Cerebellar nuclear complex (tissue), 1 donor: Measurements from ENCODE around the gene CSNK1D.
"Not testable (repeated sequence)": the region's sequence is repeated elsewhere in the genome, so short reads cannot be mapped to it uniquely, and the experiment has no call there.

Source experiments
- DNase-seq, 2 experiments: peaks; one replicate each; lab custom pipeline; 2025; lab: John Stamatoyannopoulos, UW

Gene CSNK1D

DNA sequence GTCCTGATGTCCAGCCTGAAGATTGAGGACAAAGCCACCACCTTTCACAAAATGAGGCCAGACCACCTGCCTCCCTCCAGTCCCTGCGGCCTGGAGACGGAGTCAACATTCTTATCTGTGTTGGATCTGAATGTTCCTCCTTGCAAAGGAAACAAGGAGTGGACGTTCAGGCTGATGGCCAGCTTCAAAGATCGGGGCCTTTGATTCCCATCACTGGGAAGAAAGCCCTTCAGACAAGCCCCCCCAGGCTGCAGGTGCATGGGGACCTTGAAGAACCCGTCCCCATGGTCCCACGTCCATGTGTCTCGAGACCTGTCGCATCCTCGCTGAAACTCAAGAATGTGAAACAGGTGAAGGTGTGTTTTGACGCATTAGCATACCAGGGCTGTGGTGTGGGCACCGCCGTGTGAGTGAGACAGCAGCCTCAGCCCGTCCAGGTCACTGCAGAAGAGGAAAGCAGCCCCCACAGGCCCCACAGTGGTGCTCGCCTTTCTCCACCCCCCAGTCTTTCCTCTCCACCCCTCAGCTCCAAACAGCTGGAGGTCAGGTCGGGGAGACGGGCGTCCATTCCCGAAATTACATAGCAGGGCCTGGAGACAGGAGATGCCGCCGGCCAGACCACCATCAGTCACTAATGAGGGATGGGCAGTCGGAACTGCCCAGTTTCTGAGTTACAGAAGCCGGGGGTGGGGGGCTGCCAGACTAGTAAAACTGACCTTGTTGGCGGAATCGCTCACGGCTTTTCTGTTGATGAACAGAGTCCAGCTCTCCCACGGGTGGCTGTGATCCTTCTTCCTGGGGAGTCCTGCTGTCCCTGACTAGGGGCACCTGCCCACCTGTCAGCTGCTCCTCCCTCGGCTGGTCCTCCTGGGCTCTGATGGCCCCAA, 877 bp upstream of the CSNK1D start:
- DNase-seq: no peak

GRCh38 chr17:82272495-82273326, 789 bp downstream of the CSNK1D start:
- no peak for DNase-seq

DNA sequence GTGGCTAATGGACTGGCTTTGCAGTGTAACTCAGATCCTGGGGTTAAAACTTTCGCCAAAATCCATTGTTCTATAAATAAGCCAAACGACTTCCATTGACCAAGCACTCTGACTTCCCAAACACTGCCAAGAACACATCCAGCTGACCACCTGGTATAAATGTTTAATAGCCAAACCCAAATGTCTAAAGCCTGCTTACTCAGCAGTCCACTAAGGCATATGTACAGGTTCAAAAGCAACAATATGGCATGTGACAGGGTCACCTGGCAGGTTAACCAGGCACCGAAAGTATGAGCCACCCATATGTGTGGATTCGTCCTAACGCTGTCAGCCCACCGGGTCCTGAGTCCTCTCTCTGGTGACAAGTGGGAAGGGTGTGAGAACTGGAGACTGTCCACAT, 2.1 kb downstream of the CSNK1D start:
- no peak for DNase-seq

DNA sequence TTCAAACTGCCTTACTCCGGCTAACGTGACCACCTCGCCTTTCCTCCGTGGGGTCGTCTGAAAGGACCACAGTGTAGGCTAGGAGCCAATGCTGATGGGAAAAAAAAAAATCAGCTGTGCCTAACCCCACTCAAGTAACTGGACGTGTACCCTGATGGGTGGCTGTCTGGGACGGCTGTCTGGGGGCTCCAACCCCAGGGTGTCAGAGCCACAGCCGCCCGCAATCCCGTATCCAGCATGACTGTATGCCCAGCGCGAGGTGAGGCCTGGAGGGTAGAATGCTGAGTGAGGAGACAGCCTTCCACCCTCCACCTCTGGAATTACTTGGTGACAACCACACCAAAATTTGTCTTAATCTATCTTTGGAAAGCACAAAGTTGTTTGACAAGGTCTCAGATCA, 2.8 kb downstream of the CSNK1D start:
- DNase-seq: no peak

DNA sequence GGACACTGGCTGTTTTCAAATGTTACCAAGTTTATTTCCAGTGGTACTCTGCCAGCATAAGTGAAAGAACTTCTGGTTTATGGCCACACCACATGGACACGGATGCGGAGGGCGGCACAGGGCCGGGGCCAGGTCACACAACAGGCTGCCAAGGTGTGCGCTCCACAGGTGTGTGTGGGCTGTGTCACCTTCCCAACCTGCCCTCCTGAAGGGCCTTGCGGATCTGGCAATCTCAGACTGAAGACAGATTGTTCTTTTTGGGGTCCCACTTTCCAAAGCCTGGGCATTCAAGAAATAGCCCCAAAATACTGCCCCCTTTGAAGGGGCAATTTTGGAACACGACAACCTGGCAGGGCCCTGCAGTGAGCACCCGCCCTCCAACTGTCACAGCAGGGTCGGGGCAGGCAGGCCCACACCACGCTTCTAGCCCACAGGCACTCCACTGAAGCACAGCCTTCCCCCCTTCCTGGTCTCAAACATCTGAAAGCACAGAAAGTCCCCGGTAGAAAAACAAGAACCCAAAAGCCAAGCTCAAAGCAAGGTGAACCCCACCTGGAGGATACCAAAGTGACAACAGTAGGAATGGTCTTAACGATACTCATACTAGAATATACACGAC, 3.5 kb downstream of the CSNK1D start:
- no peak for DNase-seq

- DNase-seq: no peak
Measured at GRCh38 chr17:82269138-82269881, 4.2 kb downstream of the CSNK1D start.

DNA sequence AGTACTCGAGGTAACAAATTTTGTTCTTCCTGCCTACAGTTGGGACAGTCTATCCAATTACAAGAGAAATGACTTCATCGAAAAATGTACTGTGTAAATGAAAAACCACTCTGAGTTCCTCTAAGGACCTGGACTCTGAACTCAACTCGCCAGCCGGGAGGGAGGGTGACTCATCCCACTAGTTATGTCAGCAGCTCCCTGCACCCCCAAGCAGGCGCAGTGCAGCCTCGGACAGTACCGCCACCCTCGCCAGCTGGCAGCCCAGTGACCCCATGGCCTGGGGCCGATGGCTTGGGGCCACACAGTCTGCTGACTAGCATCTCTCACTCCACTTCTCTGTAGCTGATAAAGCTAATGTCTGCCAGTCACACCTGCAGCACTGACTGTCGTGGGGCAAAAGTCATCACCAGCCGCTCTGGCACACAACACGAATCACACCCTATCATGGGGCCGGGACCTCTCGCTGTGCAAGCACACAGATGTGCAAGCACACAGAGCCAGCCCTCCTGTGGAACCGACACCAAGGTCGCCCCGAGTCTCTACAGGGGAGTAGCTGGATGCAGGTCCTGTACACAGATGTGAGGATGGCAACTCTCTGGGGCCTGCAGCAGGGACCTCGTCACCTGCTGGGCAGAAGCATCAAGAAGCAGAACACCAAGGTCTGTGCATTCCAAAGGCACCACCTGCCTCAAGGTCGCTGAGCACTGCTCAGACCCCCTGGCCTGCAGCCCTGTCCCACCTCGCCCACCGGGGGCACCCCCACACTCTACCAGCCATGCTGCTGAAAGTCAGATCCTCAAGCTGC, 5.7 kb downstream of the CSNK1D start:
- DNase-seq: peak in 1 of 2 experiments; percentile 27

DNA sequence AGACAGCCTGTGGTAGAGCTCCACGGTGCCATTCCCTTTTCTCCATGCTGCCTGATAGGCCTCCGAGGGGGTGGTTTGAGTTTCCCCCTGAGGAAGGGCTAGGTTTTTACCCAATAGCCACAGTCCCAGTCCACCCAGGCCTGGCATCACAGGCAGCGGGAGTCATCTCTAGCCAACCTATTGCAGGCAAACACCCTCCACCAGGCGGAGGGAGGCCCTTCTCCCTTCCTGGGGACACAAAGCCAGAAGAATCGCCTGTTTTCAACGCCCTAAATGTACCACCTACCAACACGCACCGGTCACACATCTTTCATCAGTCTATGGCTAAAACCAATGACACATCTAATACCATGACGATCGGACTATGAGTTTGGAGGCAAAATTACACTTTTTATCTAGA, 7.4 kb downstream of the CSNK1D start:
- no peak for DNase-seq

DNA sequence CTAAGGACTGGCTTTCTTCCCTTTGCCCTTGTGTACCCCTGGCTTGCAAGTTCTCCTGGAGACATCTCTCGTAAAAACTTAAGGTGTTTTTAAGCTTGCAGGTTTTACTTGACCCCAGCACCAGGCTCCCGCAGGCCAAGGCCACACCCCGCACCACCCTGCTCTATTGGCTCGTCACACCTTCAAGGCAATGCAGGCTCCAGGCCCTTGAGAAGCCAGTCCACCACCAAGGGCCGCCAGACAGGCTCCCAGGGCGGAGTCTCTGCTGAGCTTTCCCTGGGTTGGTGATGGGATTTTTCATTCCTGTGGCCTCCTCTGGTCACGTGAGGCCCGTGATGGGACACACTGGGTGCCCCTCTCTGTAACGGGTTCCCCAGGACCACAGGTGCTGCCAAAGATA, 9.9 kb downstream of the CSNK1D start:
- DNase-seq: no peak

GRCh38 chr17:82262344-82262743, 11.2 kb downstream of the CSNK1D start:
- DNase-seq: no peak

DNA sequence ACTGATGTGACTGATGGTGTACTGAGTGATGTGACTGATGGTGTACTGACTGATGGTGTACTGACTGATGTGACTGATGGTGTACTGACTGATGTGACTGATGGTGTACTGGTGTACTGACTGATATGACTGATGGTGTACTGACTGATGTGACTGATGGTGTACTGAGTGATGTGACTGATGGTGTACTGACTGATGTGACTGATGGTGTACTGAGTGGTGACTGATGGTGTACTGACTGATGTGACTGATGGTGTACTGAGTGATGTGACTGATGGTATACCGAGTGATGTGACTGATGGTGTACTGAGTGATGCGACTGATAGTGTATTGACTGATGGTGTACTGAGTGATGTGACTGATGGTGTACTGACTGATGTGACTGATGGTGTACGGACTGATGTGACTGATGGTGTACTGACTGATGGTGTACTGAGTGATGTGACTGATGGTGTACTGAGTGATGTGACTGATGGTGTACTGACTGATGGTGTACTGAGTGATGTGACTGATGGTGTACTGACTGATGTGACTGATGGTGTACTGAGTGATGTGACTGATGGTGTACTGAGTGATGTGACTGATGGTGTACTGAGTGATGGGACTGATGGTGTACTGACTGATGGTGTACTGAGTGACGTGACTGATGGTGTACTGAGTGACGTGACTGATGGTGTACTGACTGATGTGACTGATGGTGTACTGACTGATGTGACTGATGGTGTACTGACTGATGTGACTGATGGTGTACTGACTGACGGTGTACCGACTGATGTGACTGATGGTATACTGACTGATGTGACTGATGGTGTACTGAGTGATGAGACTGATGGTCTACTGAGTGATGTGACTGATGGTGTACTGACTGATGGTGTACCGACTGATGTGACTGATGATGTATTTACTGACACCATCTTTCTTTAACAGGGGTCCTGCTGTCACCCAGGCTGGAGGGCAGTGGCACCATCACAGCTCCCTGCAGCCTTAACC, 13.2 kb downstream of the CSNK1D start:
- not testable (repeated sequence) for DNase-seq

DNA sequence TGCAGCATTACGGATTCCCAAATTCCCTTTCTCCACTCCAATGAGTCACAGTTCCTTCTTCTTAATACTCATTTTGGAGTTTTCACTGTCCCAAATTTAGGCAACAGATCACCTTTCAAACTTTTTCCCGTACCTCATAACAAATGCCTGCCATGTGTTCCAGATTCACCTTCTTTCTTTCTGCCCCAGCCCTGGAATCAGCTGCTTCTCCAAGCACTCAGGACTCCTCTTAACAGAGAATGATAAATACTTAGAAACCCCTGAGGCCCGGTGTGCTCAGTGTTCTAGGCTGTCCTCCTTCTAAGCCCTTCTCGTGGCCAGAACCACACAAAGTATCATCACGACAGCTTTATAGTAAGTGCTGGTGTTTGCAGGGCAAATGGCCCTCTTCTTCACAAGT, 14.9 kb downstream of the CSNK1D start:
- DNase-seq: no peak

DNA sequence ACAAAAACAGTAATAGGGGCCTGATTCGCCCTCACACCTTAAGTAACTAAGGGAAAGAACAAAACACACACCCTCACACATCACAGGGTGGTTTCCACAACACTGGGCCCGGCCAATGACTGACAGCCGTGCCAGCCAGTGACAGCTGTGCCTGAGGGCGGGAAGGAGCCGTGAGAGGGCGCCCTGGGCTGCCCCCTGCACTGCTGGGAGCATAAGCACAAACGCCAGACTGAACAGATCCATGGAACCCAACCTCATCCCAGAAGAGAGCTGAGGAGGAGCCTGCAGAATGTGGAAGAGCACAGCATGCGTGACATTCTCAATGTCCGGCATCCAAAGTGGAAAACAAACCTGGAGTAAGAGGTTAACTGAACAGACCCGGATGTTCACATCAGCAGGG, 16.0 kb downstream of the CSNK1D start:
- no peak for DNase-seq

DNA sequence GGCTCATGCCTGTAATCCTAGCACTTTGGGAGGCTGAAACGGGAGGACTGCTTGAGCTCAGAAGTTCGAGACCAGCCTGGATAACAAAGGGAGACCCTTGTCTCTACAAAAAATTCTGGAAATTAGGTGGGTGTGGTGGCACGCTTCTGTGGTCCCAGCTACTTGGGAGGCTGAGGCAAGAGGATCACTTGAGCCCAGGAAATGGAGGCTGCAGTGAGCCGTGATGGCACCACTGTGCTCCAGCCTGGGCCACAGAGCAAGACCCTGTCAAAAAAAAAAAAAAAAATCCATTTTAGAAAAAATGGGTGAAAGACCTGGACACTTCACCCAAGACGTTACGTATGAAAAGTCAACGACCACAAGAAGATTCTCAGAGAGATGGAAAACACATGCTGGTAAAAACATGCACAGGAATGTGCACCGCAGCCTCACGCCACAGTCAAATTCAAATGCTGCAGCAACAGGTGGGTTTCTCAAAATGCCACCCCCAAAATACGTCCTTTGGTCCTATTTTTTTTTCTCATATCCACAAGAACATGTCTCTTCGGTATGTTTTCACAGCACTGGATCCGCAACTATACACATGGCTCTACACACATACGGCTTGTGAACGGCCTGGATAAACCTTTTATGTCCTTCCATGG, 17.1 kb downstream of the CSNK1D start:
- no peak for DNase-seq

GRCh38 chr17:82255402-82255972, 18.0 kb downstream of the CSNK1D start:
- no peak for DNase-seq

- DNase-seq: not testable (repeated sequence)
Measured at GRCh38 chr17:82254746-82255145, 18.8 kb downstream of the CSNK1D start.

DNA sequence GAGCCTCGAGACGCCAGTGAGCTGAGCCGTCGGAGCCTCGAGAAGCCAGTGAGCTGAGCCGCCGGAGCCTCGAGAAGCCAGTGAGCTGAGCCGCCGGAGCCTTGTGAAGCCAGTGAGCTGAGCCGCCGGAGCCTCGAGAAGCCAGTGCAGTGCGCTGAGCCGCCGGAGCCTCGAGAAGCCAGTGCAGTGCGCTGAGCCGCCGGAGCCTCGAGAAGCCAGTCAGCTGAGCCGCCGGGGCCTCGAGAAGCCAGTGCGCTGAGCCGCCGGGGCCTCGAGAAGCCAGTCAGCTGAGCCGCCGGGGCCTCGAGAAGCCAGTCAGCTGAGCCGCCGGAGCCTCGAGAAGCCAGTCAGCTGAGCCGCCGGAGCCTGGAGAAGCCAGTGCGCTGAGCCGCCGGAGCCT, 19.4 kb downstream of the CSNK1D start:
- not testable (repeated sequence) for DNase-seq

DNA sequence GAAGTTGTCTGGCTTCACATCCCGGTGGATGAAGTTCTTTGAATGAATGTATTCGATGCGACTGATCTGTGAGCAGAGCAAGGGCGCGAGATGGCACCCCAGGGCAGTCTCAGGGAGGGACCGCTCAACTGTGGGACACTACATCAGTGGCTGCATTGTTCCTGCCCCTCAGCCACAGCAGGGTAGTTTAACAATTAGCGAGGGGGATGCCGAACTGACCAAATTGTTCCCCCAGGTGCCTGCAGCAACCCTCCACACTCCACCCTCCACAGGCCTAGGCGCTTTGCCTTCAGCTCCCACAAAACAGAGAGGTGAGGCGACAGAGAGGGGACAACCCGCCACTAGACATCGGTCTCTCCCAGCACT, 20.3 kb downstream of the CSNK1D start:
- no peak for DNase-seq
